Erythroblast (primary cell): ENCODE results near the gene MED15.

Experiments used
- GATA1 ChIP-seq: IDR thresholded peaks from 2 replicates; pipeline ENCODE4 v1.6.1; 2011; ENCODE audit warnings: low read depth, mild to moderate bottlenecking, control low read depth, low read length, moderate library complexity
- POLR2A ChIP-seq: IDR thresholded peaks from 2 replicates; pipeline ENCODE4 v1.6.1; 2011; ENCODE audit warnings: mild to moderate bottlenecking, low read length

DNA sequence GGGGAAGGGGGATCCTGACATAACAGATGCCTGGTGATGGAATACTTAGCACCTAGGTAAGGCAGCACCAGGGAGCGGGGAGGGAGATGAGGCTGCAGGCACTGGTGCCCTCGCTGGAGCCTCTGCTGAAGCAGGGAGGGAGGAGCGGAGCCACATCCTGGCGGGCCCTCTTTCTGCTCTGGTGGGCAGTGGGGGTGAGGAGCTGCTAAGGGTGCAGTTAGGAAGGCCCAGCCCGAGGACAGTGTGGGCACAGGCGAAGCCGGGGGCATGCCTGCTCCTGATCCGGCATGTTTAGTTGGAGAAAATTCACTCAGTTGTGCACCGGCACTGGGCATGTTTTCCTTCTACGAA is 83.9 kb downstream of the MED15 start:
- no peak for TF ChIP-seq POLR2A
- TF ChIP-seq GATA1, result no peak
